ENCODE results near the gene COG3.

COG3 gene

GRCh38 chr13:45447050-45447661, 17.6 kb upstream of the COG3 start:
- H2AFZ ChIP-seq (ENCODE audit: low read length, unreplicated experiment): no peak overlapping the region
- H3K4me1 ChIP-seq (ENCODE audit: control insufficient read depth, insufficient read depth, low read length, unreplicated experiment): peaks cover 3% of the 10 kb centered on the region
- no peaks in the 10 kb centered on the region for H3K79me2 ChIP-seq (ENCODE audit: control insufficient read depth, insufficient read depth, low read length, unreplicated experiment)
- no peaks in the 10 kb centered on the region for H3K27me3 ChIP-seq (ENCODE audit: insufficient read depth, low read length)
- no peaks in the 10 kb centered on the region for H3K36me3 ChIP-seq (ENCODE audit: insufficient read depth, low read length)
- H3K27ac ChIP-seq (ENCODE audit: low read depth, low read length): no peak overlapping the region
- no peak overlapping the region for H3K4me3 ChIP-seq (ENCODE audit: low read depth, low read length)

DNA sequence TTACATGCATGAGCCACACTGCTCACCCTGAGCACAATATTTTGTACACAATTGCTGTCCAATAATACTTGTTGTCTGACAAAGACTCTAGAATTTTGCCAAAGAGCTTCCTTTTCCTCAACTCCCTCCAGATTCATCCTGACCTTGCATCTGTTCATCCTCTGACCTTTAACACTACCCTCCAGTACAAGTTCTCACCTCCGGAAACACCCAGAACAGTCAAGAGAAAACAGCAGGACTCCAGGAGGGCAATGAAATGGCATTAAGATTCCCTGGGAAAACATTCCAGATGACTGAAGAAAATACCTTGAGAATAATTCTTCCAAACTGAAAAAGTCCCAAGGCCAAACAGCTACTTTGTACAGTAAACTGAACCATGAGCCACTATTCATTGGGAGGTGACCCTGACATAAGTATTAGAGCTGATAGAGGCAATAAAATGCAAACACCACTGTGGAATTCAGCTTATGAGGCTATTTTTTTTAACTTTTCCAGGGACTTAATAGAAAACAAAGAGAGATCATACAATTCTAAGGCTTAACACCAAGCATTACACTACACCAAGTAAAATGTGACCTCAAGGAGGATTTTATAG, 15.7 kb upstream of the COG3 start:
- Histone ChIP-seq H3K79me2 (ENCODE audit: control insufficient read depth, insufficient read depth, low read length, unreplicated experiment) (no peaks in the 10 kb centered on the region), H3K4me1 (ENCODE audit: control insufficient read depth, insufficient read depth, low read length, unreplicated experiment) (peaks cover 3% of the 10 kb centered on the region), H3K36me3 (ENCODE audit: insufficient read depth, low read length) (no peaks in the 10 kb centered on the region), H3K27me3 (ENCODE audit: insufficient read depth, low read length) (no peaks in the 10 kb centered on the region), H2AFZ (ENCODE audit: low read length, unreplicated experiment) (no peak overlapping the region), H3K4me3 (ENCODE audit: low read depth, low read length) (no peak overlapping the region), H3K27ac (ENCODE audit: low read depth, low read length) (no peak overlapping the region)

DNA sequence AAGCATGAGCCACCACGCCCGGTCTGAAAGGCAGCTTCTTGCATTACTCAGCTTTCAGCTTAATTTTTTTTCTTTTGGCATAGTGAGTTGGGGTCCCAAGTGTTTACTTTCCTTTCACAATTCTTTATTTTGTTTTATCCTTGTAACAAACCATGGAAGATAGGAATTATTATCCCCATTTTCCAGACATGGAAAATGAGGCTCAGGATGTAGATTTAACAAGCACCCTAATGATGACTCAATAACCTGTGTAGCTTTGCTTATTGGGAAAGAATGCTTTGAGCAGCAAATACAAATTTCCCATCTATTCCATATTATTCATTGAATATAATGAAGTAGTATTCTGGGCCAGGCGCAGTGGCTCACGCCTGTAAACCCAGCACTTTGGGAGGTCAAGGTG, 13.5 kb upstream of the COG3 start:
- Histone ChIP-seq H3K4me3 (ENCODE audit: low read depth, low read length) (no peak overlapping the region), H3K4me1 (ENCODE audit: control insufficient read depth, insufficient read depth, low read length, unreplicated experiment) (no peaks in the 10 kb centered on the region), H3K36me3 (ENCODE audit: insufficient read depth, low read length) (no peaks in the 10 kb centered on the region), H3K27me3 (ENCODE audit: insufficient read depth, low read length) (no peaks in the 10 kb centered on the region), H2AFZ (ENCODE audit: low read length, unreplicated experiment) (no peak overlapping the region), H3K27ac (ENCODE audit: low read depth, low read length) (no peak overlapping the region), H3K79me2 (ENCODE audit: control insufficient read depth, insufficient read depth, low read length, unreplicated experiment) (no peaks in the 10 kb centered on the region)

DNA sequence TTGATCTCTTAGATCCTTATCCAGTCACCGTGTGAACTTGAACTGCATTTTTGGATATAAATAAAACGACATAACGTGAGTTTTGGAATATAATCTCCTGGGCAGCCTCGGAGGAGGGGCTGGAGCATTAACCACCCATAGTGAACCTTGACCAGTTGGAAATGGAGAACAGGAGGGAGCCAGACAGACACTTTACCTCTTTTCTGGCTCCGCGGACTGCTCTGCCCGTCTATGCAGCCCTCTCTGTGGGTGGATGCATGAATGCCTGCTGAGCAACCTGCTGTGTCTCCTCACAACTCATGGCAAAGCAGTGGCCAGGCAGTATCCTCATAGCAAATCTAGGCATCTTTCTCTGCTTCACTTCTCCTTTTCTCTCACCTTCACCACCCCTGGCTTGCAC, 10.5 kb upstream of the COG3 start:
- Histone ChIP-seq H3K27ac (ENCODE audit: low read depth, low read length) (no peak overlapping the region), H3K27me3 (ENCODE audit: insufficient read depth, low read length) (no peaks in the 10 kb centered on the region), H3K36me3 (ENCODE audit: insufficient read depth, low read length) (no peaks in the 10 kb centered on the region), H3K4me1 (ENCODE audit: control insufficient read depth, insufficient read depth, low read length, unreplicated experiment) (no peaks in the 10 kb centered on the region), H3K4me3 (ENCODE audit: low read depth, low read length) (no peak overlapping the region), H2AFZ (ENCODE audit: low read length, unreplicated experiment) (no peak overlapping the region), H3K79me2 (ENCODE audit: control insufficient read depth, insufficient read depth, low read length, unreplicated experiment) (no peaks in the 10 kb centered on the region)

- peak overlapping the region; percentile 48 for H2AFZ ChIP-seq (ENCODE audit: low read length, unreplicated experiment)
- peak overlapping the region; percentile 30; the same call in 1 of the 2 replicates for H3K27ac ChIP-seq (ENCODE audit: low read depth, low read length)
- H3K4me1 ChIP-seq (ENCODE audit: control insufficient read depth, insufficient read depth, low read length, unreplicated experiment): no peaks in the 10 kb centered on the region
- no peaks in the 10 kb centered on the region for H3K79me2 ChIP-seq (ENCODE audit: control insufficient read depth, insufficient read depth, low read length, unreplicated experiment)
- H3K27me3 ChIP-seq (ENCODE audit: insufficient read depth, low read length): no peaks in the 10 kb centered on the region
- H3K36me3 ChIP-seq (ENCODE audit: insufficient read depth, low read length): no peaks in the 10 kb centered on the region
- no peak overlapping the region for H3K4me3 ChIP-seq (ENCODE audit: low read depth, low read length)
Measured at GRCh38 chr13:45456196-45456972, 8.4 kb upstream of the COG3 start.

DNA sequence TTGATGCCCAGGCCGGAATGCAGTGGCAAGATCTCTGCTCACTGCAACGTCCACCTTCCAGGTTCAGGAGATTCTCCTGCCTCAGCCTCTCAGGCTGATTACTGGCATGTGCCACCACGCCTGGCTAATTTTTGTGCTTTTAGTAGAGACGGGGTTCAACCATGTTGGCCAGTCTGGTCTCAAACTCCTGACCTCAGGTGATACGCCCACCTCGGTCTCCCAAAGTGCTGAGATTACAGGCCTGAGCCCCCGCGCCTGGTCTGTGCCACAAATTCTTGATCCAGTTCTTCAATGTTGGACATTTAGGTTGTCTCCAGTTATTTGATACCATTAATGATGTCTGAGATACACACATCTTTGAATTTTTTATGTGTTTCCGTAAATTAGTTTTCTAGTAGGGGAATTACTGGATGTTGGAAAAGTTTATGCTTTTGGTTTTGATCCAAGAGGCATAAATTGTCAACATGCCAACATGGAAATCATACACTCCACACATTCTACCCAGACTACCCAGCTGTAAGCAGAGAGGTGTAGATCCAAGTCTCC, 525 bp upstream of the COG3 start:
- Histone ChIP-seq H2AFZ (ENCODE audit: low read length, unreplicated experiment) (peak overlapping the region; percentile 53), H3K27ac (ENCODE audit: low read depth, low read length) (peak overlapping the region; percentile 41), H3K79me2 (ENCODE audit: control insufficient read depth, insufficient read depth, low read length, unreplicated experiment) (peaks cover 43% of the 10 kb centered on the region)

GRCh38 chr13:45466359-45466758, 1.6 kb downstream of the COG3 start:
- Histone ChIP-seq H3K4me1 (ENCODE audit: control insufficient read depth, insufficient read depth, low read length, unreplicated experiment) (peaks cover 15% of the 10 kb centered on the region), H3K36me3 (ENCODE audit: insufficient read depth, low read length) (peaks cover 5% of the 10 kb centered on the region; the same call in 1 of the 2 replicates), H3K79me2 (ENCODE audit: control insufficient read depth, insufficient read depth, low read length, unreplicated experiment) (peaks cover 63% of the 10 kb centered on the region), H3K27me3 (ENCODE audit: insufficient read depth, low read length) (no peaks in the 10 kb centered on the region), H2AFZ (ENCODE audit: low read length, unreplicated experiment) (no peak overlapping the region), H3K27ac (ENCODE audit: low read depth, low read length) (no peak overlapping the region), H3K4me3 (ENCODE audit: low read depth, low read length) (peak overlapping the region; percentile 96)

More for the DNA sequence above, 525 bp upstream of the COG3 start:
- Histone ChIP-seq H3K4me3 (ENCODE audit: low read depth, low read length) (peak overlapping the region; percentile 96), H3K4me1 (ENCODE audit: control insufficient read depth, insufficient read depth, low read length, unreplicated experiment) (peaks cover 15% of the 10 kb centered on the region), H3K27me3 (ENCODE audit: insufficient read depth, low read length) (no peaks in the 10 kb centered on the region), H3K36me3 (ENCODE audit: insufficient read depth, low read length) (peaks cover 5% of the 10 kb centered on the region; the same call in 1 of the 2 replicates)

- no peak overlapping the region for H3K4me3 ChIP-seq (ENCODE audit: low read depth, low read length)
- no peaks in the 10 kb centered on the region for H3K27me3 ChIP-seq (ENCODE audit: insufficient read depth, low read length)
- no peak overlapping the region for H2AFZ ChIP-seq (ENCODE audit: low read length, unreplicated experiment)
- H3K4me1 ChIP-seq (ENCODE audit: control insufficient read depth, insufficient read depth, low read length, unreplicated experiment): peaks cover 19% of the 10 kb centered on the region
- peaks cover 82% of the 10 kb centered on the region for H3K79me2 ChIP-seq (ENCODE audit: control insufficient read depth, insufficient read depth, low read length, unreplicated experiment)
- no peak overlapping the region for H3K27ac ChIP-seq (ENCODE audit: low read depth, low read length)
- peaks cover 5% of the 10 kb centered on the region; the same call in 1 of the 2 replicates for H3K36me3 ChIP-seq (ENCODE audit: insufficient read depth, low read length)
Measured at GRCh38 chr13:45468635-45469034, 3.9 kb downstream of the COG3 start.

GRCh38 chr13:45472171-45472705, 7.5 kb downstream of the COG3 start:
- peaks cover 5% of the 10 kb centered on the region for H3K36me3 ChIP-seq (ENCODE audit: insufficient read depth, low read length)
- H3K79me2 ChIP-seq (ENCODE audit: control insufficient read depth, insufficient read depth, low read length, unreplicated experiment): peaks cover 85% of the 10 kb centered on the region
- peak overlapping the region; percentile 34 for H3K27ac ChIP-seq (ENCODE audit: low read depth, low read length)
- H3K27me3 ChIP-seq (ENCODE audit: insufficient read depth, low read length): no peaks in the 10 kb centered on the region
- peaks cover 9% of the 10 kb centered on the region for H3K4me1 ChIP-seq (ENCODE audit: control insufficient read depth, insufficient read depth, low read length, unreplicated experiment)
- H3K4me3 ChIP-seq (ENCODE audit: low read depth, low read length): no peak overlapping the region
- no peak overlapping the region for H2AFZ ChIP-seq (ENCODE audit: low read length, unreplicated experiment)

DNA sequence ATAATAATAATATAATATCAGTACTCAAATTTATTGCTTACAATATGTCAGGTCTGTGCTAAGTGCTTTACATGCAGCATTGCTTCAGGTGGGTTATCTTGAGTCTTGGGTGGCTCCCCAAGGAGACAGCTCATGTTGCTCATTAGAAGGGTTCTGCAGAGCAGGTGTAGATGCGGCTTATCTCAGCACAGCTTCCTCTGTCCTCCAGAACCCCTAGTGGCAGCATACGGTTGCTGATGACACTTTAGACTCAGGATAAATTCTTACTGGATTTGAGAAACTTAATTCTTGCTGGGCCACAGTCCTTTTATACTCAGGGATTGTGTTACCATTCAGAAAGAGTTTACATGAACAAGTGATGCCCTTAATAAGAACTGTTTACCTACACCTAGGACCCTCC, 8.9 kb downstream of the COG3 start:
- Histone ChIP-seq H3K4me1 (ENCODE audit: control insufficient read depth, insufficient read depth, low read length, unreplicated experiment) (peaks cover 4% of the 10 kb centered on the region), H3K4me3 (ENCODE audit: low read depth, low read length) (no peak overlapping the region), H3K79me2 (ENCODE audit: control insufficient read depth, insufficient read depth, low read length, unreplicated experiment) (peaks cover 71% of the 10 kb centered on the region), H3K27me3 (ENCODE audit: insufficient read depth, low read length) (no peaks in the 10 kb centered on the region), H2AFZ (ENCODE audit: low read length, unreplicated experiment) (no peak overlapping the region), H3K27ac (ENCODE audit: low read depth, low read length) (no peak overlapping the region), H3K36me3 (ENCODE audit: insufficient read depth, low read length) (peaks cover 5% of the 10 kb centered on the region)
